Muscle of arm (tissue), 12 donors: ENCODE data around the gene SENP1. TPM values are rescaled to one million over a fixed set of nuclear protein-coding genes. Genes with fewer than 3 reads are reported as not detected.
A peak's percentile ranks its signal among the peaks of the same experiment; 100 is the strongest.
"Not testable (repeated sequence)": the region's sequence is repeated elsewhere in the genome, so short reads cannot be mapped to it uniquely, and the experiment has no call there.

Experiments used
- DNase-seq: peaks from one replicate; pipeline ENCODE4 v3.0.0-alpha.2; 2013
- polyA plus RNA-seq, 12 donors: library from polyadenylated mRNA; unstranded; fragments of 120-200 nt; gene quantifications; one replicate each; pipeline ENCODE4 v1.2.1, GENCODE V29; 2013; ENCODE audit not compliant: insufficient read length in 12 of 12

Gene SENP1
- polyA plus RNA-seq, 12 donors: 13.2 to 20.4 (median 16.7) TPM; not detected in 1

DNA sequence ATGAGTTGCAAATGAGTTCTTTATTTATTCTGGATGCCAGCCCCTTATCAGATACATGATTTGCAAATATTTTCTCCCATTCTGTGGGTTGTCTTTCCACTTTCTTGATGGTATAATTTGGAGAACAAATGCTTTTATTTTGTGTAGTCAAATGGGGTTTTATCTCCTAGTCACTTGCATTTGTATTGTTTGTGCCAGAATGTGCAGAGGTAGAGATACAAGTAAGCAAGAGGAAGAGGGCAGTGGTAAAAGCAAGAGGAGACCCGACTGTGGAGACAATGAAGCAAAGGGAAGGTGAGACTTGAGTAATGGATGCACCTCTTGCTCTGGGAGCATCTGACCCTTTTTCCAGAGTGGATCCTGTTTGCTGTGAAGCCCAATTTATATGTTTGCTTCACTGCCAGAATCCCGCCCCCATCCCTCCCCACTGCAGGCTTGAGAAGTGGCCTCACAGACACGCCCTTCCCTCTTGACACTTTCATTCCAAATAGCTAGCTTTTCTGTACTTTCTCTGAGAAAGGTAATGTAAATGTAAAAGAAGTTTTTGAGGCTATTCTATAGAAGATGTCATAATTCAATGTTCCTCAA is 12.5 kb upstream of the SENP1 start:
- DNase-seq: no peak

DNA sequence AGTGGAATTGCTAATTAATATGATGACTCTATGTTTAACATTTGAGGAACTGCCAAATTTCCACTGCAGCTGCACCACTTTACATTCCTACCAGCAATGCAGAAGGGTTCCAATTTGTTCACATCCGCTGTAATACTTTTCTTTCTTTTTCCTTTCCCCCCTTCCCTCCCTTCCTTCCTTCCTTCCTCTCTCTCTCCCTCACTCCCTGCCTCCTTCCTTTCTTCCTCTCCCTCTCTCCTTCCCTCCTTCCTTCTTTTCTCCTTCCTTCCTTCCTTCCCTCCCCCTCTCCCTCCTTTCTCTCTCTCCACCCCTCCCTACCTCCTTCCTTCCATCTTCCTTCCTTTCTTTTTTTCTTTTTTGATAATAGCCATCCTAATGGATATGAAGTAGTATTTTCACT is 10.1 kb upstream of the SENP1 start:
- no peak for DNase-seq

DNA sequence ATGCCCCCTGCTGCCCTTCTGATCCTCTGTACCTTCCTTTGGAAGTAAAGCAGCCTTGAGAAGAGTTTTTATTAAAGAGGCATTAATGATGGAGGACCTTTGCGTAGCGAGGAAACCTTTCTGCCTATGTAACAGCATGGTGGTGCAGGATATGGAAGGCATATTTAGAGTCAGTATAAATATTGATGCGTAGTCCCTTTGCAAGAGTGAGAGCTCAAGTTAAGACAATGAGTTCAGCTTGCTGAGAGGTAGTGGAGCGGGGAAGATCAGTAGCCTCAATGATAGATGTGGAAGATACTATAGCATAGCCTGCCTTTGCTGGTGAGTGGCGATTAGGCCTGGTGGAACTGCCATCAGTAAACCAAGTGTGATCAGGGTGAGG is 5.4 kb upstream of the SENP1 start:
- not testable (repeated sequence) for DNase-seq

DNA sequence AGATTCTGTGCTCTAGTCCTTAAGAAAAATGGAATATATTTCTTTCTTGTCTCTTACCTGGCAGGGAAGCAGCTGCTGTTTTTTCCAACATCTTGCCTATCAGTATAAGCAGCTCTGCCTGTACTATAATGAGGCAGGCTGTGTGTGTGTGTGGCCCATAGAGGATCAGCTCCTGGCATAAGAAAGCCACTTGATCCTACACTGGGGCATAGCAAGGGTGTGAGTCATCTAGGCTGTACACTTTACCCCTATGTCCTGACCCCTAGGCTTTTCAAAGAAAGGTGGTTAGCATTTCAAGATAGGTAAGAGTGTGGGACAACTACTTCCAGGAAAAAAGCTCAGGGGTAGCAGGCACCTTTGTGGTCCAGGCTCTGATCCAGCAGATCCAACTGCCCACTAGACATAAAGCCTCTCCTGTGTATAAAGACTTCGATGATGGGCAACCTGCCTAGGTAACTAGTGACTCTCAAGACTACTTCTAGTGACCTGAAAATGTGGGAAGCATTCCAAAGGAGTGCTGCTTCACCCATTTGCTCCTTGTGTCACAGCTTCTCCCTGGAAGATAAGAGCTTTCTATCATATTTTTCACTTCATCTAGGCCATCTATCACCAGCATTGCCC is 4.9 kb upstream of the SENP1 start:
- DNase-seq: no peak

DNA sequence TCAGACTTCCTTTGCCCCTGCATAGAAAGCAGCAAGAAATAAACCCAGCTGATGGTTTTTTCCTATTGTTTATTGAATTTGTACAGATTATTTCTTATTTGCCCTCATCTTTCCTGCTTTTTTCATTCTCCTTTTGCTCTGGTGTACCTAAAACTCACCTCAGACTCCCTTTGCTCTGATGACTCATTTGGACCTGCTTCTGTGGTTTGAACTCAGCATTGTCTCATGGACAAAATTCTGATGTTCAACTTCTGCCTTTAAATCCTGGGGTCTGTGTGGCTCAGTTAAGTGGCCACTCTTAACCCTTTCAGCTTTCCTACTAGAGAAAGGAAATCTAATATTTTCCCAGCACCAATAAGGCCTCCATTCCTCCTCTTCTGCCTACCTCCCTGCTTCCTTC is 3.5 kb upstream of the SENP1 start:
- DNase-seq: no peak

DNA sequence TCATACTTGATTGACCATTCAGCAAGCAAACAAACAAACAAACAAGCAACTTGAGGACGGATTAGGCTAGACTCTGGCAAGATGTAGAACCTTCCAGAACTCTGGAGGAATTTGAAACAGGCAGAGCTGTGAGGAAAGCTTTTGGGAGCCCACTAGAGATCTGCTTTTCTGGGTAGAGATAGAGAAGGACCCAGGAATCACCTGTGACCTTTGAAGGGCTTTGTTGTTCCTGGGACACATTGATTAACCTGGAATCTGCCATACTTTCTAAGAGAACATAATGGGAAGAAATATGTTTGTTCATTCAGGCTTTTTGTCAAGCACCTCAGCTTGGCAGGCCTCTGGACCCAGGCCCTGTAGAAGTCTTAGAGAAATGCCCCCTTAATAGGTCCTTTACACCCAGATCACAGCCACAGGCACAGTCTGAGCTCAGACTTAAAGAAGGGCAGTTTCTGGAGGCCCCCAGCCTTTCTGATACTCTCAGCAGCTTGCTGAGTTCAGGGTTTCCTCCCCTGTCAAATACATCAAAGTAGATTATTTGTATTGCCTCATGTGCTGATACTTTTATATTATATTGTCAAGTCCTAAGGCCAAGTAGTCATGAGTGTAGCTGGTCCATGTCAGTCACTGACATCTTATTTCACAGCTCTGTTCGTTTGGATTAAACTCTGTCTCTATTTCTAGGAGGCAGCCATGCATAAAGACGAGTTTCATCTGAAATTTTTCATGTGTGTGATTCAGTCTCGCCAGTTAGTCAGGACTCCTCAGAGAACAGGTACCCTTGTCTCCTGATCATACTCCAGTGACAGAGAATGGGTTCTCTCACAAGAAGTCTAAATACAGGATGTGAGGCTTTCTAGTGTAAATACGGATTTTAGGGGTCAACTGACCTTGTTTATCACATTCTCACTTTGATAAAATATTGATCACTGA is 1.1 kb upstream of the SENP1 start:
- DNase-seq: no peak

DNA sequence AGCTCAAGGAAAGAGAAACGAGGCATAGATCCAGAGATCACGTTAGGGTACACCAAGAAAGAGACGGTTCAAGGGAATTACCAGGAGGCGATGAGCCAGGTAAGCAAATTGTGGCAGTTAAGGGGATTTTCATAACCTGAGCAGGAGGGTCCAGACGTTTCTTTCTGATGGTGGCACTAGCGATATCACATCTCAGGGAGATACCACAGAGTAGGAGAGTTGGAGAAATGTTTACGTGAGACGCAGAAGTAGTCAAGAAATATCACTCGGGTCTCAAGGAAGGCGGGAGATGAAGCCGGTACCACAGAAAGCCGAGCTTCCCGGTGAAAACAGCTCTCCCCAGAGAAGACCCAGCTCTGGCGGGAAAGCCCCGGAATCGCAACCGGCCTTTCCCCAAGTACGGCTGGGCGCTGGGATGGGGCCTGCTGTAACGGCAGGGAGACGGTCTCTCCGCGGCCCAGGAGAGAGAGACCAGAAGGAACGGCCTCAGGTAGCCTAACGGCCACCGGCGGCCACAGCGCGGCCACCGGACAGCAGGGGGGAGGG is 485 bp downstream of the SENP1 start:
- DNase-seq: peak; percentile 38

DNA sequence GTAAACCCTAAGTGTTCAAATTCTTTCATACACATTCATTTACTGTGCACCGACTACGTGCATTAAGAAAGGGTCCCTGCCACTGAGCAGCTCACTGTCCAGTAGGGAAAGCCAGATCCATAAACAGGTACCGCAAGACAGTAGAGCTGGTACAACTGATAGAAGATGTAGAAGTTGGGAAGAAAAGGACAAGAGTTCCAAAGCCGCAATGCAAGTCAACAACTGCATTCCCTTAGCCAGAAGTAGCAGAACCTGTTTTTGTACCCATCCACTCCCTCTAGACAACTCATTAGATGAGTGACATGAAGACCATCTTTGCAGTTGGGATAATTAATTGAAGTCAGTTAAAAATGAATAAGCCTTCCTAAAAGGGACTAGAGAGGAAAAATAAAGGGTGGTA is 1.3 kb downstream of the SENP1 start:
- DNase-seq: no peak

DNA sequence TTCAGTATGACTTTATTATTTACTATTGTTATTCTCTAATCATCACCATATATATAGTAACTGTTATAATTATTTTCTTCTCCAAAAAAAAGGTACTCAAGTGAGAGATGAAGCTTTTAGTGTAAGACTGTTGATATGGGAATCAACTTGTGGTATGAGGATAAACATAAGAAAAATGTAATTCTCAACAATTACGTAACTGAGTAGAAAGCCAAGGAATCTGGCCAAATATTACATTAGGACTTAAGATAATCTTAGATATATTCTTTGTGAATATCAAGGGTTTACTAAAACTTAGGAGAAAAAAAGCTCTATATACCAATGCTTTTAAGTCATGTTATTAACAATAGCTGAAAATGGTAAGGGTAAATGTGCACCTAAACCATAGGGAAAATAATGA is 13.3 kb downstream of the SENP1 start:
- DNase-seq: peak; percentile 7

DNA sequence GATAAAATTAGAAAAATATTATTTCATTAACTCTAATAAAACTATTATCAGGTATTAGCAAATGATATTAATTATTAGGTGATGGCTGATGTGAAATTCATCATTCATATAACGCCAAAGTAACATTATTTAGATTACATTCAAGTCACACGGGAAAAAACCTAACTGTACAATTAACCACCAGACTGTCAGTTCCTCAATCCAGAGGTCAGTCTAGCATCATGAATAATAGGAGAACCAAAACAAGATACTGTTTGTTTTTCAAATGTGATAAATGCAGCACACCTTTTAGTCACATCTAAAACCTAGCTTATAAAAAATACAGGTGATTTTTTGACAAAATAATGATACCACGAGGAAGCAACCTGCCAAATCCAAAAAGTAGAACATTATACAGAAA is 19.6 kb downstream of the SENP1 start:
- no peak for DNase-seq

DNA sequence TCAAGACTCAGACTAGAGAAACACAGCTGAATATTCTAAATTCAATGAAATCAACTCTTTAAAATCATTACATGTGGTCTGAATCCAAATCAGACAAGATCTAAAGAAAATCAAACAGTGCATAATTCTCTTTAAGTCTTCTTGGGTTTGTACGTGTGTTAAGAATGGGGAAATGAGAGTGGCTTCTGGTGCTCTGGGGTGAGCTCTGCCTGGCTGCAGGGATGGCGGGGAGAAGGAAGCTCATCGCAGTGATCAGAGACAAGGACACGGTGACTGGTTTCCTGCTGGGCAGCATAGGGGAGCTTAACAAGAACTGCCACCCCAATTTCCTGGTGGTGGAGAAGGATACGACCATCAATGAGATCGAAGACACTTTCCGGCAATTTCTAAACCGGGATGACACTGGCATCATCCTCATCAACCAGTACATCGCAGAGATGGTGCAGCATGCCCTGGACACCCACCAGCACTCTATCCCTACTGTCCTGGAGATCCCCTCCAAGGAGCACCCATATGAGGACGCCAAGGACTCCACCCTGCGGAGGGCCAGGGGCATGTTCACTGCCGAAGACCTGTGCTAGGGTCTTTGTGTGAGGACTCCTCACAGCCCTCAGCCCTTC is 20.9 kb downstream of the SENP1 start:
- DNase-seq: no peak

DNA sequence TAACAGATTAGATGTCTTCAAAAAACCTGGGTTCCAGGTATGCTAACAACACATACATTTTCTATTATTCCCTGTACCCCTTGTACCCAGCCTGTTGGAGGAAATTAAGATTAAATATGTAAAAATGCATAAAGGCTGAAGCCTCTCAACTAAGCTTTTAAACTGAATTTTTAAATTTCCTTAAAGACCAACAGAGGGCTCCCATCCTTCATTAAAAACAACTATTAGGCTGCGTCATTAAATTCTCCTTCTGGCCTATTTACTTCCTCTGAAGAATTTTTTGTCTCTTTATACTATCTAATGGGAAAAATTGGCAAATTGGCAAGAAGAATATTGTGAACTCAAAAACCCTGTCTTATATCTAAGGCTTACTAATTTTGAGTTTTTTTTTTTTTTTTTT is 21.8 kb downstream of the SENP1 start:
- DNase-seq: no peak

DNA sequence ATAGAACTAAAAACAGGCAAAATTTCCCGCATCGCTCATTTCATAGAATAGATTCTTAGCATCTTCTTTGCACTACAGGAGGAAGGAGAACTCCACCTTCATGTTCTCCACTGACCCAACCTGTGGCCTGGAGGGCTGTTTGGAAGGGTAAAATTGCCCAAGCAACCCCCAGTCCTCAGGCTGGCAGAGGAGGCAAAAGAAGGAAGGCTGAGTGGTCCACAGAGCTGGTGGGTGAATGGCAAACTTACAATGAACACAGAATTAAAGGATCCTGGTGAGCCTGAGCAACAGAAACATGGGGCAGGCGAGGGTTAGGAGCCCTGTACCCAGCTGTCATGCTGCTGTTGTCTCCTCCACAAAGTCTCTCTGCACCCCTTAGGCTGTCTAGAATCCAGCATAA is 25.1 kb downstream of the SENP1 start:
- DNase-seq: no peak

DNA sequence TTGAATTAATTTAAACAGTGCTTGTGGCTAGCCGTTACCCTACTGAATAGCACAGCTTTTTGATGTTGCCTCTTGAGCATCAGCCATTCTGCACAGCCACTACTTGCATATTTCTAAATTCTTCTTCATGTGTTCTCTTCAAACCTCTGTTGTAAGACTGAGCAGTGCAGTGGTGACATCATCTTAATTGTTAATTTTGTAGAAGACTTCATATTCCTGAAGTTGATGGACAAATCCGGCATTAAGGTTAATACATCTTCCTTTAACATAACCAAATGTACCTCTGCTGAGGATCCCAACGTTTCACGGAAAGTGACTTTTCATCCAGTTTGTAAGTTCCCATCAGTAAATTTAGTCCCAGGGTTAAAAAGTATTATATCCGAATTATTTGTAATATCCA is 25.6 kb downstream of the SENP1 start:
- DNase-seq: no peak

DNA sequence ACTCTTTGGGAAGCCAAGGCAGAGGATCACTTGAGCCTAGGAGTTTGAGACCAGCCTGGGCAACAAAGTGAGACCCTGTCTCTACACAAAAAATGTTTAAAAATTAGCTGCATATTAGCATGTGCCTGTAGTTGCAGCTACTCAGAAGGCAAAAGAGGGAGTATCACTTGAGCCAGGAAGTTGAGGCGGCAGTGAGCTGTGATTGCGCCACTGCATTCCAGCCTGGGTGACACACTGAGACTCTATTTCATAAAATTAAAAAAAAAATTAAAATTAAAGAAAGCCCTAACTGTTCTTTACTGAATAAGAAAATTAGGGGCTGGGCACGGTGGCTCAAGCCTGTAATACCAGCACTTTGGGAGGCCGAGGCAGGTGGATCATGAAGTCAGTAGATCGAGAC is 27.0 kb downstream of the SENP1 start:
- DNase-seq: no peak

DNA sequence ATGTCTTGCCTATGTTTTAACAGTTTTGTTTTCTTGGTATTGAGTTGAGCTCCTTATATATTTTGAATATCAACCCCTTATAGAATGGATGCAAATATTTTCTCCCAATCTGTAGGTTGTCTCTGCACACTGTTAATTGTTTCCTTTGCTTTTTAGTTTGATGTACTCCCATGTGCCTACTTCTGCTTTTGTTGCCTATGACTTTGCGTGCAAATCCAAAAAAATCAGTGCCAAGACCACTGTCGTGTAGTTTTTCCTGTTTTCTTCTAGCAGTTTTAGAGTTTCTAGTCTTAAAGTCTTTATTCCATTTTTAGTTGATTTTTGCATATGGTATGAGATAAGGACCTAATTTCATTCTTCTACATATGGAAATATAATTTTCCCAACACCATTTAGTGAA is 28.8 kb downstream of the SENP1 start:
- no peak for DNase-seq

DNA sequence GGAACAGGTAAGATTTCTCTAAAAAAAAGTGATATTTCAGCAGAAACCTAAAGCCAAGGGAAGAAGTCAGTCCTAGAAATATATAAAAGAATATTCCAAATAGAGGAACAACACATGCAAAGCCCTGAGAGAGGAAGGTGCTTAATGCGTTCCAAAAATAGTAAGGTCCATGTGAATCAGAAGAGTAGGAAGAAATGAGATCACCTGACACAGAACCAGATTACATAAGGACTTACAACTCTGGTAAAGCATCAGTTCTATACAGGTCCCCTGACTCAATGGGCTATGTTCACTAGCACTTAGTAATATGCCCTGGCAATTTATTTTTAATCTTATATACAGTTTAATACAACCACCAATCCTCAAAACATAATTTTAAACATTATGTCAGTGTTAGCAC is 30.0 kb downstream of the SENP1 start:
- DNase-seq: no peak

DNA sequence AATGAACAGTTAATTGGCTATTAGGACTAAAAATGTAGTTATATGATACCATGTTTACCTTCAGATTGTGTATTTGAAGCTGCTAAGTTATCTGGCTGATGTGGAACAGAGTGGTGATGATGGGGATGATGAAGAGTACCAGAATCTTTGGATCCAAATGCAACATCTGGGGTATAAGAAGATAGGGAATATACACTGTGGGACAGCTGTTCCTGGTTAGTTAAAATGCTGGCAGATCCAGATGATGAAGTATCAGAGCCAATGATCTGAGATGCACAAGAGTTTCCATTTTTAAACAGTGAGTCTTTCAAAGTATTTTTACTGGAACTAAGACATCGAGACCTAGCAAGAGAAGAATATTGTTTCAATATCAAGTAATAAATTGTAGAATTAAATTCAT is 31.6 kb downstream of the SENP1 start:
- DNase-seq: no peak

DNA sequence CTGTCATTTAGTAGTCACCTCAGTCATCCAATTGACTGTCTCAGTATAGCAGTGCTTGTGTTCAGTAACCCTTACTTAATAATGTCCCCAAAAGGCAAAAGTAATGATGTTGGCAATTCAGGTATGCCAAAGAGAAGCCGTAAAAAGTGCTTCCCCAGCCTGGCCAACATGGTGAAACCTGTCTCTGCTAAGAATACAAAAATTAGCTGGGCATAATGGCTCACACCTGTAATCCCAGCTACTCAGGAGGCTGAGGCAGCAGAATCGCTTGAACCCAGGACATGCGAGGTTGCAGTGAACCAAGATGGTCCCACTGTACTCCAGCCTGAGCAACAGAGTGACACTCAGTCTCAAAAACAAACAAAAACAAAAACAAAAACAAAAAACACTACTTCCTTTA is 33.6 kb downstream of the SENP1 start:
- DNase-seq: no peak

DNA sequence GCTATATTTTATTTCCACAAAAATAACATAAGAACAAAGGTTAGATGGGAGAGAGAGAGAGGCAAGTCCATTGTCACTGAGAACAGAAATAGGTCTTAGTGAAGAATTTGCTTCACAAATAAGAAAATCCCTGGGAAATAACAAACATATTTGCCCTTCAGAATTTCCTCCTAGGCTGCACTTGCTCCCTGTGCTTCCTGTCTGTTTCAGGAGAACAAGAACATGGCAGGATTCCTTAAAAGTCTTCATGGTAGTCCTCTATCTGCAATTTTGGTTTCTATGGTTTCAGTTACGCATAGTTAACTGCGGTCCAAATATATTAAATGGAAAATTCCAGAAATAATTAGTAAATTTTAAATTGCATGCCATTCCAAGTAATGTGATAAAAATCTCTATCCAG is 34.1 kb downstream of the SENP1 start:
- no peak for DNase-seq

DNA sequence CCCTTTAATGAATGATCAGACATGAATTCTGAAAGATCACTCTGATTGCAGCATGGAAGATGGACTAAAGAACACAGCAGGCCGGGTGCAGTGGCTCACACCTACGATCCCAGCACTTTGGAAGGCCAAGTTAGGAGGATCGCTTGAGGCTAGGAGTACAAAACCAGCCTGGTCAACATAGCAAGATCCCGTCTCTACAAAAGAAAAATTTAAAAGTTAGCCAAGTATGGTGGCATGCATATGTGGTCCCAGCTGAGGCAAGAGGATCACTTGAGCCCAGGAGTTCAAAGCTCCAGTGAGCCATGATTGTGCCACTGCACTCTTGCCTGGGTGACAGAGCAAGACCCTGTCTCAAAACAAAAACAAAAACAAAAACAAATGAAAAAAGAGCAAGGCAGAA is 35.1 kb downstream of the SENP1 start:
- no peak for DNase-seq

DNA sequence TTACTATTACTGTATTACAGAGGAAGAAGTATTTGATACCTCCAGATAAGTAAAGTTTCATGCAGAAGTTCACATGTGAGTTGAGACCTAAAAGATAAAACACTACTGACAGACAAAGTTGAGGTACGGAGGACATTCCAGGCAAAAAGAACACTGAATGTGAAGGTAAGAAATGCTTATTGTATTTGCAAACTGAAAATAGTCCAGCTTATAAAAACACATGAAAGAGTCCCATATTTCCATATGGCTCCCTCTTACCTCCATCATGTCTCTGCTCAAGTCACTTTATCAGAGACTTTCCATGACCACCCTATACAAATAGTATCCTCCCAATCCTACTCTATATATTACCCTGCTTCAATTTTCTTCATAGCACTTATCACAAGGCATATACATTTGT is 35.8 kb downstream of the SENP1 start:
- no peak for DNase-seq

DNA sequence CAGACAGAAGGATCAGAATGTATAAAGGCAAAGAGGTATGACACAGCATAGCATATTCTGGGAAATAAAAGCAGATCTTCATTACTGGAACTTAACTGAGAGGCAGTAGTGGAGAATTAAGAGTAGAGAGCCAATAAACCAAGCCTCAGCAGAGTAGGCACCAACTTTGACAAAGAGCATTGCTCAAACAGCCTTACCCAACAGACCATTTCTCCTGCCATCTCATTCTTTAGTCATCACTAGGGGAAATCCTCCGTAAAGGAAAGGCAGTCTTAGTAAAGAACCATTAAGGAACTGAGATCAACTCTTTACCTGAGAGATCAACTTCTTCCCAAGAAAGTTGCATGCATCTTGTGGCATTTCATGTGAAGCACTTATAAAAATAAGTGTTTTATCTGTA is 36.6 kb downstream of the SENP1 start:
- DNase-seq: no peak
